LoVo (cell line): ENCODE measurements around the gene AP4S1.
A peak's percentile ranks its signal among the peaks of the same experiment; 100 is the strongest.
"Not testable (repeated sequence)": the region's sequence is repeated elsewhere in the genome, so short reads cannot be mapped to it uniquely, and the experiment has no call there.

Experiments used
- DNase-seq: peaks from one replicate; pipeline ENCODE4 v3.0.0-alpha.2; 2016; ENCODE audit warnings: low spot score

AP4S1 gene

GRCh38 chr14:31090883-31091764 is 65.7 kb downstream of the AP4S1 start:
- DNase-seq = peak; percentile 24

GRCh38 chr14:31092160-31092708 is 66.8 kb downstream of the AP4S1 start:
- DNase-seq = no peak

GRCh38 chr14:31093884-31094839 is 68.7 kb downstream of the AP4S1 start:
- not testable (repeated sequence) for DNase-seq

GRCh38 chr14:31095817-31096216 is 70.4 kb downstream of the AP4S1 start:
- not testable (repeated sequence) for DNase-seq

DNA sequence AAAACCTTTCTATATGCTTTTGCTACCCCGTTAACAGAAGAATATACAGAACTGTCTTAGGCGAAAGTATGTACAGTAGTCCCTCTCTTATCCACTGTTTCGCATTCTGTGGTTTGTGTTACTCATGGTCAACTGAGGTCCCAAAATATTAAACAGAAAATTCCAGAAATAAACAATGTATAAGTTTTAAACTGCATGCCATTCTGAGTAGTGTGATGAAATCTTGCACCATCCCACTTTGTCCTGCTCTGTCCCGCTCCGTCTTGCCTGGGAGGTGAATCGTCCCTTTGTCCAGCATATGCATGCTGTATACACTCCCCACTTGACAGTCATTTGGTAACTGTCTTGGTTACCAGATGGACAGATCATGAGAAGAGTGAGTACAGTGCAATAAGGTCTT is 70.8 kb downstream of the AP4S1 start:
- DNase-seq = no peak

DNA sequence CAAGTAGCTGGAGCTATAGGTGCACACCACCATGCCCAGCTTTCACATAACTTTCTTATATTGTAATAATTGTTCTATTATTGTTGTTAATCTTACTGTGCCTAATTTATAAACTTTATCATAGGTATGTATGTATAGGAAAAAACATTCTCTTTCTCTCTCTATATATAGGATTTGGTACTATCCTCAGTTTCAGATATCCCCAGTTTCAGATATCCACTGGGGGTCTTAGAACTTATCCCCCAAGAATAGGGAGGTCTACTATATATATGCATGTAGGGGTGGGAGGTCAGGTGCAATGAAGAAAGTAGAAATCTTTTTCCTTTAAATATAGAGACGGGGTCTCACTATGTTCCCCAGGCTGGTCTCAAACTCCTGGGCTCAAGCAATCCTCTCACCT is 71.6 kb downstream of the AP4S1 start:
- no peak for DNase-seq

DNA sequence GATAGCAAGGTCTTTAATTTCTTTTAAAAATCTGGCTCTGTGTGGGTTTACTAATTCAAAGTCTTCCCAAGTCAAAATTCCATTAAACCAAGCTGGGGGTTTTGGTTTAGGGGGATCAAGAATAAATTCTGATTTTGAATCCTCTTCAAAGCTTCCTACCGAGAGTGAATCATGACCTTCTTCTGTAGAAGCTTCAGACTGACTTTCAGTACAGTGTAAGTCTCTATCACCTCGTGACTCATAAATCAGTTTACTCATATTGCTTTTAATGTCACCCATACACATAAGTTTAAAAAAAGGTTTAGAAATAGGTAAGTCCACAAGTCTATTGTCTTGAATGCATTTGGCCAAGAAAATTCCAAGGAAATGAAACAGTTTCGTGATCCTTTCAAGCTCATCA is 81.3 kb downstream of the AP4S1 start:
- no peak for DNase-seq

- no peak for DNase-seq
These were observed 83.8 kb downstream of the AP4S1 start for GRCh38 chr14:31109257-31109656.

DNA sequence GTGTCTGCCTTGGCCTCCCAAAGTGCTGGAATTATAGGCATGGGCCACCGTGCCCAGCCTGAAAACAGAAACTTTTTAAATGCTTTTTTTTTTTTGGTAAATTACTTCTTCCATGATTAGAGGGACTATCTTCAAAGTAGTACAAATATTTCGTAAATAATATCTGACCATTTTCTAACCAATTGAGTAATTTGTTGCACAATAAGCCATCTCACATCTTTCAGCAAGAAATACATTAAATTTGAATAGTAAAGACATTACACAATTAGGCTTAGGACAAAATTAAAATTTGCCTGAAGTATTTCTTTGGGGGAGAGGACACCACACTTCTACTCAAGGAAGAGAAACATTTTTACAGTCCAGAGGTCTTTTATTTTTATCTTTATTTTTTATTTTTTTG is 85.4 kb downstream of the AP4S1 start:
- no peak for DNase-seq

GRCh38 chr14:31113794-31114193 is 88.3 kb downstream of the AP4S1 start:
- DNase-seq = no peak

GRCh38 chr14:31118892-31119291 is 93.4 kb downstream of the AP4S1 start:
- no peak for DNase-seq

- DNase-seq = no peak
These were observed 96.7 kb downstream of the AP4S1 start for GRCh38 chr14:31122098-31122611.

DNA sequence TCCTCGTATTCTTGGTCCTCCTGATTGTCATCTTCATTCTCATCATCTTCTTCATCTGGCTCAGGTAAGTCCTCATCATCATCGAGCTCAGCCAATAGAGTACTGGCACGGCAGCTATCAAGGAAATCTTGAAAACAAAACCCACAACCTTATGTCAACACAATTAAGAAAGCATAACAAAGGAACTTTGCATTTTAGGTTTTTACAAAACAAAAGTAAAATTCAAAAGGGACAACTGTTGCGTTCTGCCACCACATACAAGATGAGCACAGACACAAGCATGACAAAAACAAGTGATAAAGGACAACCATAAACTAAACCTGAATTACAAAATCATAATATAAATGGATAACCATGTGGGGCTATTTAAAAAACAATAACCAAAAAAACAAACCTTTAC is 97.5 kb downstream of the AP4S1 start:
- no peak for DNase-seq

- no peak for DNase-seq
These were observed 98.7 kb downstream of the AP4S1 start for GRCh38 chr14:31124197-31124596.

- no peak for DNase-seq
These were observed 99.8 kb downstream of the AP4S1 start for GRCh38 chr14:31125231-31125630.

DNA sequence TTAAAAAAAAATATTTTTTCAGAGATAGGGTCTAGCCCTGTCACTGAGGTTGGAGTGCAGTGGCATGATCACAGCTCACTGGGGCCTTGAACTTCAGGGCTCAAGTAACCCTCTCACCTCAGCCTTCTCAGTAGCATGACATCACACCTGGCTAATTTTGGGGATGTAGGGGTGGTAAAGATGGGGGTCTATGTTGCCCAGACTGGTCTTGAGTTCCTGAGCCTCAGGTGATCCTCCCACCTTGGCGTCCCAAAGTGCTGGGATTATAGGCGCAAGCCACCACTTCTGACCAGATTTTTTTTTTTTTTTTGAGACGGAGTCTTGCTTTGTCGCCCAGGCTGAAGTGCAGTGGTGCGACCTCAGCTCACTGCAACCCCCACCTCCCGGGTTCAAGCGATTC is 101.2 kb downstream of the AP4S1 start:
- no peak for DNase-seq

DNA sequence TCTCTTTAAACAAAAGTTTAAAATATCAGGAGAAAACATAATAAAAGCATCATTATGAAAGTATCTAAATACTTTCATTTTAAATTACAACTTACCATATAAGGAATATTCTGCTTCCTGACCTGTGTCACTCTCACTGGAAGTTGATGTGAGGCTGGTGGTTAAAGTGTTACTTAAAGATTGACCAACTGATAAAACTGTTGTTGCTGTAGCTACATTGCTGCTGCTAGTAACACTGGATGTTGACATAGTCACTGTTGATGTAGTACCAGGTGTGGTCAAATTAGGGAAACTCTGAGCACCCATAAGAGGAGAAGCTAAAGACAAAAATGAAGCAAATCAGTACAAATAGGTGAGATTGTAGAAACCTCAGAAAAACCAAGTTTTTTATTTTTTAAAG is 102.2 kb downstream of the AP4S1 start:
- no peak for DNase-seq

DNA sequence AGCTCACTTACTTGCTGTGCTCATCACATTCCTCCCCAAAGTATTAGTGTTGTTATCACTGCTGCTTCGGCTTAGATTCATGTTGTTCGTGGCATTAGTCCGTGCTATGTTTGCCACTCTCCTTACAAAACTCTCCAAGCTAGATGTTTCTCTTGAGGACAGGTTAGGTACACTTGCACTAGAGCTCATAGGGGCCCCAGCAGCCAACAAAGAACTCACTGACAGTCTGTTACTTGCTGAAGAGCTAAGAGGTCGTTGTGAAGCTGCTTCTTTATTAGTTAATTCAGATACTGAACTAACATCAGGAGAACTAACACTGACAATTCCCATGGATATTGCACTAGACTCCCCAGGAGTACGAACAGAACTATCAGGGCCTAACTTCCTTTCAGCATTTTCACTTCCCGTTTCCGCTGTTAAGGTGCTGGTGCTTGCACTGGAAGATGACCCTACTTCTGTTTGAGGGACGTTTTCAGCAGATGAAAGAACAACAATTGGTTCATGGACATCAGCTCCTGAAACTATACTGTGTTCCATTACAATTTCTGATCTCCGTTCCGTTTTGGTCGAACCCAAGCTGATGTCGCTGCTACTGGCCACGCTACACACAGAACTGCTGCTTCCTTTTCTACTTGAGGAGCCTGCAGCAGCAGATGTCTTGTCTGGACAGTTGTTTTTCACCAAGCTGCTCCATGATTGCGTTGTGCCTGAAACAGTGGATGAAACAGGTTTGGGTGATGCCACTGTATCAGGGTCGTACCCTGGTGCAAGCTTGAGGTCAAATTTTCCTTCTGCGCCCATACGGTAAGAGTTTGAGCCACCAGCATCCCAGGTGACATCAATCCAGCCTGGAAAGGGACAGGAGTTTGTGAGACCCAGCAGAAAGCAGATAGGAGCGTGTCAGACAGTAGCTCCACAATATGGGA is 103.4 kb downstream of the AP4S1 start:
- no peak for DNase-seq

DNA sequence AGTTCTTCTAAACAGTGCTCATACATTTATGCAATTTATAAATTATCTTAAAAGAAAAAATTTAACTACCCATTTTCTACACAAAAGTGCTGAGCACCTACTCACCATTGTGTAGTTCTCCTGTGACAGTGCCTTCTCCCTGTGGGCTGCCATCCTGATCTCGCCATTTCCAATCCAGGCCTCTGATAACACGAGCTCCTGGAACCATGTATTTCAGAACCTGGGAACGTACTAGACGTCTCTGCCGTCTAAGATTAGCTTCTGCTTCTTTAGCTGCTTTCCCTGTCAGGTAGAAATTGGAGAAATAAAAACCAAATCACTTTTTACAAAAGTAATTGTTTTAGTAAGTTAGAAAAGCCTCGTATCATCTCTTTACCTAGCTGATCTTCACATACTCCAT is 107.7 kb downstream of the AP4S1 start:
- DNase-seq = no peak

- DNase-seq = peak; percentile 33
These were observed 111.9 kb downstream of the AP4S1 start for GRCh38 chr14:31137214-31137889.

DNA sequence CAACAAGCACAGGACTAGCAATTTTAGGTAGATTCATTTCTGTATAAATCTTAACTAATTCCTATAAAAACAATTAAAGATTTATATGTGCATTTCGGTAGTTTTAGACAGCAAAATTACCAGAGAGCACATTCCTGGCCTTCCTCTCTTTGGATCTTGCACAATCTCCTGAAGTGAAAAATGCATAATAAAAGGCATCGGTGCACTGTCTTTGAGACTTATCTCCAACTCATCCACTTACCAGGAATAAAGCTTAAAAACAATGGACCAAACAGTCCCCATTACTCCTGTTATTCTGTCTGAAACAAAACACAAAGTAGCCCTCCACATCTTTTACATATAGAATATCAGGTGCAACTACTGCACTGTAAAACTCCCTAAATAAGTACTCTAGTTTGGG is 112.9 kb downstream of the AP4S1 start:
- DNase-seq = no peak
